H54 (cell line): Measurements from ENCODE around the gene SNX4.
"Not testable (repeated sequence)": the region's sequence is repeated elsewhere in the genome, so short reads cannot be mapped to it uniquely, and the experiment has no call there.

Experiments
- DNase-seq: peaks from one replicate; pipeline ENCODE4 v3.0.0; 2011; ENCODE audit warnings: low spot score, mixed read lengths; ENCODE audit not compliant: insufficient read length
- FAIRE-seq: peaks from 3 replicates; lab custom pipeline; 2011; peaks lifted over from hg19 to GRCh38; lab: Jason Lieb, UNC
- POLR2A ChIP-seq: IDR thresholded peaks from 2 replicates; pipeline ENCODE4 v1.6.1; 2011; ENCODE audit warnings: low read depth, mild to moderate bottlenecking, low read length

SNX4 gene

DNA sequence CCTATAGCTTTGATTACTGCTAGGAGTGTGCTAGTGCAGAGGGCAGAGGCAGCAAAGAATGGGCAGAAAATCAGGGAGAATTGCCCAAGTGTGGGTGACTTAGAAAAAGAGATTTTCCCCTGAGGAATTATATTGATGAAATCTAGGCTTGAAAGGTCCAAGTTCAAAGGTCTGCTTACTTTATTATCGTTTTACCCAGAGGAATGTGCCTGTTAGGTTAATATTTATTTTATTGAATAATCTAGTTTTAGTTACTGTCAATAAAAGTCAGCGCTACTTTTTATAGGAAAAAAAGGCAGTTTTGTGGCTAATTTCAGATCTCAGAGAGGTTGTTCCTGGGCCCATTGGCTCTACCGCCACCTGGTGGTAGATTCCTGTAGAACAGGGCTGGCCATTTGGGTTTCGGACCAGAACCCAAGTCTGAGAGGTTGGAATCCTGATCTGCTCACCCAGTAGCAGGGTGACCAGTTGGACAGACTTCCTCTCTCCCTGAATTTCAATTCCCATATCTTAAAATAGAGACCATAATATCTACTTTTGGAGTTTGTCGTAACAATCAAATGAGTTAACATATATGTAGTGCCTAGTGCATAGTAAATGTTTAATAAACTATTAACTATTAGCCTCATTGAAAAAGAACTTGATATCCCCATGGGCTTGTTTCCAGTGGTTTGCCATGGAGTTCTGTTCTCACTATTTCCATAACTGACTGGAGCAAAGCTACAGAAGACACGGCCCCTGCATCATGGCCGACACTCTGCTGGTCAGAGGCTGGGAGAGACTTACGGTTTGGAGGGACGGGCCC, 82.2 kb downstream of the SNX4 start:
- FAIRE-seq, result no peak
- DNase-seq, result no peak
- TF ChIP-seq POLR2A, result no peak

DNA sequence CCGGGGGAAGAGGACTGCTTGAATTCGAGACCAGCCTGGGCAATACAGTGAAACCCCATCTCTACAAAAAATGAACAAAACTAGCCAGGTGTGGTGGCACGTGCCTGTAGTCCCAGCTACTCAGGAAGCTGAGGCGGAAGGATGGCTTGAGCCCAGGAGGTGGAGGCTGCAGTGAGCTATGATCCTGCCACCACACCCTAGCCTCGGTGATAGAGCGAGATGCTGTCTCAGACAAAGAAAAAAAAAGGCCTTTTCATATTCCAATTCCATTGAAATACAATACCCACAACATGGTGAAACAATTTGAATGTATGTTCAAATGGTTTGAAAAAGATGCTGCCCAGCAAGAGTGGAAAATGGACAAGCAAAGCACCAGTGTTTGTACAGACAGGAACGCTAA, 83.1 kb downstream of the SNX4 start:
- TF ChIP-seq POLR2A, result no peak
- DNase-seq, result no peak
- no peak for FAIRE-seq

DNA sequence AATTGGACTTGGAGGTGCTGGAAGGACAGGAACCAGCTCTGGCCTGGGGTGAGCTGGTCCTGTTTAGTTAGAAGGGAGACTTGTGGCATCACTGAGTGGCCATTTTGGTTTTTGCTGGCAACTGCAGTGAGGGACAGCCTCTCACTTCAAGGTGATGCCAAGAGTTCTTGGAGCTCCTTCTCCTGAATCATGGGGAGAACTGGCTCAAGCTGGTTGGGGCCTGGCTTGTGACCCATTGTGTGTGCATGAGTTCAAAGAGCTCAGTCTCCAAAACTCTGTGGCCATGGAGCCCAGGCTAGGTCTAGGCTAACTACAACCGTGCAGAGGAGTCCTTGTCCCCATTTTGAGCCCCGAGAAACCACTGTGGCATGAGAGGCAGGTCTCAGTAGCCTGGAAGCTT, 84.8 kb downstream of the SNX4 start:
- TF ChIP-seq POLR2A, result no peak
- FAIRE-seq, result no peak
- DNase-seq, result no peak

DNA sequence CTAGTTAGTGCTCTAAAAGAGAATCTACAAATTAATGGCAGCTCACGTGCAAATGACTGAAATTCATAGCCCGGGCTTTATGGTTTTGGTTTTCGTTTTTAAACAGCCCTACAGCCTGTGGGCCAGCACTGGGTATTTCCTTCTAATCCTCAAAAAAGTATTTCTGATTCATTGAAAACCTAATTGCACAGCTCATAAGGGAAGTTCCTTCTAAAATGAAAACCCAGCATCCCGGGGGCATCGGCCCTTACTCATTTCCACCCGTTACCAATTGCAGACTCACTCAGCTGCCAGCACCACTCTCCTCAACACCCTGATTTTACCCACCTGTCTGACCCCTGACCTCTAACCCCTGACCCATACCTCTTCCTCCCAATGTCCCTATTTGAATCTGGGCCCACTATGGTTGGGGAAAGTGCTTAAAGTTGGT, 85.4 kb downstream of the SNX4 start:
- no peak for TF ChIP-seq POLR2A
- FAIRE-seq, result no peak

DNA sequence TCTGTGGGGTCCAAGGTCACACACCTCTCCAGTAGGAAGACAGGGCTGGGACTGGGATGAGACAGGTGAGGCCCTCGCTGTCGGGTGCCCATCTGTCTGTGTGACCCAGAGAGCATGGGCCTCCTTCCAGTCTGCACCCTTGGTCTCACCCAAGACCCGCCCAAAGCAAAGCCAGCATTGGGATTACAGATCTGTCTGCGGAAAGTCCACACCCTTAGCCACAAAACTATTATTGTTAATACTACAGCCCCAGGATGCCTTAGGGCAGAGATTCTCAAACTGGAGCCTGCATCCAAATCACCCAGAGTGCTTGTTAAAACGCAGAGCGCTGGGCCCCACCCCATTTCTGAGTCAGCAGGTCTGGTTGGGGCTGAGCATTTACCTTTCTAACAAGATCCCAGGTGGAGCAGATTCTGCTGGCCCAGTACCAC, 86.4 kb downstream of the SNX4 start:
- FAIRE-seq (no peak), DNase-seq (no peak)
- TF ChIP-seq POLR2A, result no peak

More for the DNA sequence above, 85.4 kb downstream of the SNX4 start:
- DNase-seq, result no peak

DNA sequence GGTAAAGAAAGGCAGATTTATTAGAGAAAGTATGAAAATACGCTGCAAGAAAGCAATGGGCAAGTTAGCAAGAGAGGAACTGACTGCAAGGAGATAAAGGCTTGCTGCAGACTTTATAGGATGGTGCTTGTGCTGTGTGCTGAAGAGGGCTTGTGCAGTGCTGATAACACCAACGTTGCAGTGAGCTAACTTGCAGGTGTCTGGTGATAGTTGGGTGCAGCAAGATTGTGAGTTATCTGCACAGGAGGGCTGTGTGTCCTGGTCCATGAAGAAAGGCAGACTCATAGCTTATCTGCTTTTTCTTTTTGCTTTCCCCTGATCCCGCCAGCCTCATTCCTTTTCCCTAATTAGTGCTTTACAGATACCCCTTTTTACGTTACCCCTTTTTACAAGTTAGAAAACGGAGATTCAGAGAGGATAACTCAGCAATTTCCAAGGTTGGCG, 86.9 kb downstream of the SNX4 start:
- FAIRE-seq (no peak), DNase-seq (no peak)
- TF ChIP-seq POLR2A, result no peak

DNA sequence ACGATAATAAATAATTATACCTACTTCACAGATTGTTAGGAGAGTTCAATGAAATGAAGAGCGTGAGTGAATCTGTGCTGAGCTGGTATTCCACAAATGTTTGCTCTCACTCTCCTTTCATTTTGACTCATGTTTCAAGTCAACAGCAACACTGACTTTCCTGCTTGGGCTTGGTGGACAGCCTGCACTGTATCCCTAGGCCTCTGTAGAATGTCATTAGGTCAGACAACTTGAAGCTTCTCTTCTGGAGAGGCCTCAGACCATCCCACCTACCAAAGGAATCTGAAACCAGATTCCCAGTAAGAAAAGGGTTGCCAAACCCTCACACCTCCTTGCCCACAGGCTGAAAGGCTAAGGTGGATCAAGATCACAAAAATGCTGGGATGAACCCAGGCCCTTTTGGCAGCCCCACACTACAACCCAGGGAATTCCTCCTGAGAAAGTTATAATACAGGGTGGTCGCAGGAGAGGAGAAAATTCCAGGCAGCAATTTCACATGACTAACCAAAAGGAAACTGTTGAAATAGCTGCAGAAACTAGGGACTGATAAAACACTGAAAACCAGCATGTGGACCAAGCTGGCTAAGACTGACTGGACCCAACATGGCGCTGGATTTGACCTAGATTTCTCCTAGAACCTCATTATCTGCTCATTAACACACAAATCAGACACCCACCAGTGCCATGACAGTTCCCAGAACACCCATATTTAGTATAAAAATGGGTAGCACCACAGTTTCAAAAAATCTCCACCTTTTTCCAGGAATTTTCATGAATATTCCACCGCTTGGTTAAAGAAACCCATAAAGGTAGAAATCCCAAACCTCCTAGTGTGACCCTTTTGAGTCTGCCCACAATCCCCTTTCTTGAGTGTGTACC, 87.9 kb downstream of the SNX4 start:
- FAIRE-seq (no peak), DNase-seq (no peak)
- TF ChIP-seq POLR2A, result no peak

DNA sequence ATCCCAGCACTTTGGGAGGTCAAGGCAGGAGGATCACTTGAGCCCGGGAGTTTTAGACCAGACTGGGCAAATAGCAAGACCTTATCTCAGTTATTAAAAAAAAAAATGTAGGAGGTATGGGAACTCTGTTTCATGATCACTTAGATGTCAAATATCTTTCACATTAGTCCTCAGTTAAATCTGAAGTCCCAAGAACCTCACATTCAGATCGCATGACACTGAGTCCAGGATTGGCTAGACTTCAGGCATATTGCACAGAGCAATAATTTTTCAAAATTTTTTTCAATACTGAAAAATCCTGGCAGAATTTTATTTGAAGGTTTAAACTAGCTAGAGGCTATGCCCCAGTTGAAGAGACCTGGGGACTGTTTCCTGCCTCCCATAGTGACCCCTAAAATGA, 88.6 kb downstream of the SNX4 start:
- no peak for FAIRE-seq
- TF ChIP-seq POLR2A, result no peak
- DNase-seq, result no peak

DNA sequence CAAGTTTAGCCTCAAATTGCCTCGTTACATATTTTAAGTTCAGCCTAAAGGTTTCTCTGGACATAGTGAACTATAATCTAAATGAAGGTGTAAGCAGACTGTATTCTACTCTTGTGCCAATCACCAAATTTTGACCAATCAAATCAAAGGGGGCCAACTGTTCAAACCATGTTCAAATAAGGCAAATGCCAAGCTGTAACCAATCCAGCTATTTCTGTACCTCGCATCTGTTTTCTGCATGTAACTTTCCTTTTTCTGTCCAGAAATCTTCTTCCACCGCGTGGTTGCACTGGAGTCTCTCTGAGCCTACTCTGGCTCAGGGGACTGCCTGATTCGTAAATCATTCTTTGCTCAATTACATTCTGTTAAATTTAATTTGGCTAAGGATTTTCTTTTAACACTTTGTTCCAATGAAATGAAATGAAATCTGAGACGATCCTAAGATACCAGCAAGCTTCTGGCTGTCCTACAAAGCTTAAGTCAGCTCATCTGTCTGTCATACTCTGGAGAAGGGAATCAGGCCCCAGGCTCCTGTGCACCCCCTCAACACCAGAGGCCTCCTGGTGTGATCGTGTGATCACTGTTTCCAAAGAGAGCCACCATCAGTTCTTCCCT, 91.7 kb downstream of the SNX4 start:
- DNase-seq (no peak), FAIRE-seq (no peak)
- TF ChIP-seq POLR2A, result no peak

DNA sequence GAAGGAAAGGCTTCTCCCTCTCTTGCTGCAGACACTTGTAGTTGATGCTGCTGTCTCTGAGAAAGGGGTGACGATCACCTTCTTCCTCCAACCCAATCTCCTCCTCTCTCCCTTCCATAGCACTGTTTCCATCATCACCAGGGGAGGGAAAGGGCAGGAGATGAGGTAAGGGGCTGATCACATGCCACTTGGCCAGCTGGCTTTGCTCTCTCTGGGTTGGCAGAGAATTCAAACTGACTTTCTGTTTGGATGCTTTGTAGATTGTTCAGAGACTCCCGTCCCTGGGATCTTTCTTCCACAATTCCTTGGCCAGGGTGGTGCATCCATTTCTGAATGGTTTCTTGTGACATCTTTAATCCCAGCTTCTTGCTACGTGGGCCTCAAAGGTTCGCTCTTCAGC, 101.7 kb downstream of the SNX4 start:
- no peak for TF ChIP-seq POLR2A
- DNase-seq (no peak), FAIRE-seq (no peak)

DNA sequence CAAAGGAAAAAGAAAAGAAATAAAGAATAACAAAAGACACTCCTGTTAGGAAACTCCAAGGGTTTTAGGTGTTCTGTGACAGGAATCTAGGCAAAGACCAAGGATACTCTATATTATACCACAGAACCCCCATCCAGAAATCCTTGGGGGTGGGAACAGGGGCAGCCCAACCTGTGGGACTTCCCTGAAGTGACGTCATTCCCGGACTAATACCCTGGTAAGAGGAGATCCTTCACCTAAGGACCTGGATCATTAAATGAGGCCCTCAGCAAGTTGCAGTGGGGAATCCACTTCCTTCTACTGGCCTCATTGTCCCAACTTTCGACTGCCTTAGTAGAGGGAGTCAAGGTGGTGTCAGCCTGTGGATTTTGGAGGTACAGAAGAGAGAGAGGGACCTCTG, 103.8 kb downstream of the SNX4 start:
- DNase-seq (no peak), FAIRE-seq (no peak)
- TF ChIP-seq POLR2A, result no peak

DNA sequence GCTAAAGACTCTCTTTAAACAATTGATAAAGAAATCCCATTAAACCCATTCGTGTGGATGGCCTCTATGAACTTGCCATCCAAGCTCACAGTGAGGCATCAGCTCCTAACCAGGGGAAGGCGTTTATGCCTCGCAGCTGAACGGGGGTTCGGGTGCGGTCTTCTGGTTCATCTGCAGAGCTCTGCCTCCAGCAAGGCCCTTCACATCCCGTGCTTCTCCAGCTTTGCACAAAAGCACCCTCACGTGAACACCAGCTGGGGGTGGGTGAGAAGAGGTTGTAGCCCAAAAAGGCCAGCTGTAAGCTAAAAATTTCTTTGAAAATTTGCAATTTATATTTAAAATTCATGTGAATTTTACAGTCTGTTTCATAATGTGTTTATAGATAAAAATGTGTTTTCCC, 105.3 kb downstream of the SNX4 start:
- TF ChIP-seq POLR2A, result no peak
- no peak for FAIRE-seq
- no peak for DNase-seq

DNA sequence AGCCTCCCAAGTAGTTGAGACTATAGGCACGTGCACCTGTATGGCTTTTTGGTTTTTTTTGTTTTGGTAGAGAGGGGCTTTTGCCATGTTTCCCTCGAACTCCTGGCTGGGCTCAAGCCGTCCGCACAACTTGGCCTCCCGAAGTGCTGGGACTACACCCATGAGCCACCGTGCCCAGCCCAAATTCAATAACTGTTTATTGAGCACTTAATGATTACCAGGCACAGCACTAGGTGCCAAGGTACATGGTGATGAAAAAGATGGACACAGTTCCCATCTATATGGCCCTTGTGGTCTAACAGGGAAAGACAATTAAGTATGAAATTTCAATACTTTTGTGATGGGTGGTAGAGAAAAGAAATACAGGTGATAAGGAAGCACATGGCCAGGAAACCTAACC, 109.1 kb downstream of the SNX4 start:
- FAIRE-seq (no peak), DNase-seq (no peak)
- no peak for TF ChIP-seq POLR2A

DNA sequence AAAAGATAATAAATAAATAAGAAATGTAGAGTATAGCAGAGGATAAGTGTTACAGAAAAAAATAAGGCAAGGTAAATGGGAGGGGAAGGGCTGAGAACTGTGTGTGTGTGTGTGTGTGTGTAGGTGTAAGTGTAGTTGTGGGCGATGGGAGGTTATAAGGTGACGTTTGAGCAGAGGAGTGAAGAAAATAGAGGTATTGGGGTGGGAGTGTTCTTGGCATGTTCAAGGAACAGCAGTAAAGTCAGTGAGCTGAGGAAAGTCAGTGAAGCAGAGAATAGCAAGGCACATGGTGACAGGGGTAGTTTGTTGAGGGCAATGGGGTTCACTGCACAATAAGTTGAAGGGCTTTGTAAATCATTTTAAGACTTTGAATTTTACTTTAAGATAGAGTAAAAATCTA, 113.9 kb downstream of the SNX4 start:
- no peak for TF ChIP-seq POLR2A
- no peak for DNase-seq
- FAIRE-seq, result no peak

DNA sequence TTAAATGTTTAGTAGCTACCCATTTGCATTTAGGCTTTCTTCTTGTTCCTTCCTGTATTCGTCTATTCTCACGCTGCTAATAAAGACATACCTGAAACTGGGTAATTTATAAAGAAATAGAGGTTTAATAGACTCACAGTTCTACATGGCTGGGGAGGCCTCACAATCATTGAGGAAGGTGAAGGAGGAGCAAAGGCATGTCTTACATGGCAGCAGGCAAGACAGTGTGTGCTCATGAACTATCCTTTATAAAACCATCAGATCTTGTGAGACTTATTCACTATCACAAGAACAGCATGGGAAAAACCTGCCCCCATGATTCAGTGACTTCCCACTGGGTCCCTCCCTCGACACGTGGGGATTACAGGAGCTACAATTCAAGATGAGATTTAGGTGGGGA, 114.5 kb downstream of the SNX4 start:
- not testable (repeated sequence) for FAIRE-seq, DNase-seq
